ENCODE results near the gene NANOGP8.
"Not testable (repeated sequence)": the region's sequence is repeated elsewhere in the genome, so short reads cannot be mapped to it uniquely, and the experiment has no call there.

Gene NANOGP8, protein sequence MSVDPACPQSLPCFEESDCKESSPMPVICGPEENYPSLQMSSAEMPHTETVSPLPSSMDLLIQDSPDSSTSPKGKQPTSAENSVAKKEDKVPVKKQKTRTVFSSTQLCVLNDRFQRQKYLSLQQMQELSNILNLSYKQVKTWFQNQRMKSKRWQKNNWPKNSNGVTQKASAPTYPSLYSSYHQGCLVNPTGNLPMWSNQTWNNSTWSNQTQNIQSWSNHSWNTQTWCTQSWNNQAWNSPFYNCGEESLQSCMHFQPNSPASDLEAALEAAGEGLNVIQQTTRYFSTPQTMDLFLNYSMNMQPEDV

DNA sequence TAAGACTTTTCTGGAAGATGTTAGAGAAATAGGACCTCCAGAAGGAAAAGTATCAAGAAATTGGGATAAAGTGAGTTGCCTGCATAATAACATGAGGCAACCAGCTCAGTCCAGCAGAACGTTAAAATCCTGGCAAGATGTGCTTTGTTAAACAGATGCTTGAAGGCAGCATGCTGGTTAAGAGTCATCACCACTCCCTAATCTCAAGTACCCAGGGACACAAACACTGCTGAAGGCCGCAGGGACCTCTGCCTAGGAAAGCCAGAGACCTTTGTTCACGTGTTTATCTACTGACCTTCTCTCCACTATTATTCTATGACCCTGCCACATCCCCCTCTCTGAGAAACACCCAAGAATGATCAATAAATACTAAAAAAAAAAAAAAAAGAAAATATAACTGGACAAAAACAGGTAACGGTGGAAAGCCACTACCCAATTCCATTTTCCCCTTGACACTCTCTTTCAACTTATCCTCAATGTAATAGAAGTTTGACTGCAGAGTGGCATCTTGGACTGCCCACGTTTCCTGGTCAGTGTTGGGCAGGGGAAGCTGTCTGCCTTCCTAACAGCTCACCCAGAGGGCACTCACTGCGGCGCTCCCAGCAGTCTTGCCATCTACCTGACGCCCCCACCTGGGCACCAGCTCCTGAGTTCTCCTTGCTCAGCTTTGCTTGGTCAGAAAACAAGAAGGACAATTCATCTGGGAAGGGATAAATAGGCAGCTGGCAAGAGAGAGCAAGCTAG, at the start of gene NANOGP8:
Gene NANOGP8, minus strand, starts transcription at position 120 of the 744 bp plus-strand sequence. CDS start 185 bp downstream, outside the sequence.
- not testable (repeated sequence) for DNase-seq (ENCODE audit: low read depth)

- no peak for DNase-seq (ENCODE audit: low read depth)
Measured at GRCh38 chr15:35134299-35134698, 49.2 kb upstream of the NANOGP8 start.

GRCh38 chr15:35130245-35130644, 45.1 kb upstream of the NANOGP8 start:
- DNase-seq (ENCODE audit: low read depth), result no peak

- DNase-seq (ENCODE audit: low read depth), result no peak
Measured at GRCh38 chr15:35129361-35129760, 44.3 kb upstream of the NANOGP8 start.

- DNase-seq (ENCODE audit: low read depth), result no peak
Measured at GRCh38 chr15:35127717-35128116, 42.6 kb upstream of the NANOGP8 start.

- no peak for DNase-seq (ENCODE audit: low read depth)
Measured at GRCh38 chr15:35126236-35126635, 41.1 kb upstream of the NANOGP8 start.

DNA sequence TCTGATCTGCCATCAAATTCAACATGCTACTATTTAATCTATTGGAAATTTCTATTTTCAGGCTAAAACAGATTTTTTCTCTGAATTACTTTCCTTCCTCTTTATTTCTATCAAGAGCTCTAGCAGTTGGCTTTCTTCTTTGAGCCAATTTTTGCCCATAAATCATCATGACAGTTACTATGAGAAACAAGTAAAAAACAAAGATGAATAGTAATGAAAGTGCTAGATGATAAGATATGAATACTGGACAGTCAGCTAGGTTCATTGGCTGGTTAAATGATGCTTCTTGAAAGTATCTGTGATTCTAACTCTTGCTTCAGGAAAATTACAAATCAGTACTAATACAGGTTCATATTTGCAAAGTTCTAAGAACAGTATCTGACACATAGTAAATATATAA, 38.6 kb upstream of the NANOGP8 start:
- no peak for DNase-seq (ENCODE audit: low read depth)

DNA sequence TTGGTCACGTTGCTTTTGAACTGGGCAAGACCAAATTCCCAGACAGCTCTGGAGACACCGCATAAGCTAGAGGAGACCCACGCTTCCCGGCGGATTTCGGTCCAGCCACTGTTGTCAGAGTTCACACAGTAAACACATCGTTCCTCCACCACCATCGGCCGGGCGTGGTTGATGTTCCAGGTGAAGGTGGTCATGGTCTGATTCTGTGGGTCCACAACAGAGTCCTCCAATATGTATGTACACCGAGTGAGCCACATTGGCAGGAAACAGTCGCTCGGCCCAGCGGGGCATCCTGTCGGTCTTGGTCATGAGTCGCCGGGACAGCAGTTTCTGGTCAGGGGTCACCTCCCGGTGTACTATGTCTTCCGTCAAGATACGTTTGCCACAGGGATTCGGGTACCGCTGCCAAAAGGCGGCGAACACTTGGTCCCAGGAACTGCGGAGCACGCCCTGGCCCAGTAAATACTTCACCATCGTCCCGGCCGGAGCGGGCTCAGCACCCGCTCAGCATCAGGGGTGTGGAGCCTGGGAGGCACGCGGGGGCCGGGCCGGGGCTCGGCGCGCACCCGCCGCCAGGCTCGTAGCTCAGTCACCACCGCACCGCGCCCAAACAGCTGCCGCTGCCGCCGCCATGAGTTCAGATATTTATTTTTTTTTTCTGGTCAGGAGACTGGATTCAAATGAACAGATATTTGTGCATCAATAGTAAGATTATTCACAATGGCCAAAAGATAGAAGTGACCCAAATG, 36.7 kb upstream of the NANOGP8 start:
- no peak for DNase-seq (ENCODE audit: low read depth)

- DNase-seq (ENCODE audit: low read depth), result no peak
Measured at GRCh38 chr15:35120173-35120572, 35.1 kb upstream of the NANOGP8 start.

DNA sequence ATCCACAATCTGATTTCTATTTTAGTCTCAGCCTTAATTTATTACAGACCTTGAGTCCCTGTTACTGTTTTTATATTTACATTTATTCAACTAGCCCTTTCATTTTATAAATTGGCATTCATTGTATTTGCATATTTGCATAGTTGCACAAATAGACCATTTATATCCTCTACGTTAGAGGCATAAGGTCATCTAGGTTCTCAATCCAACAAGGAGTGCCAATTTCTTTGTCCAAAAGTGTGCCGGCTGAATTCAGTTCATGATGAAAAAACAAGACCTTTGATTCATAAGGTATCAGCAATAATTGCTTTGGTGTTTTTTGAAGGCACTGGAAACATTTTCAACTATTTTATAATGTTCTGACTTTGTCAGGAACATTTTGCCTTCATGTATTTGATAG, 33.9 kb upstream of the NANOGP8 start:
- DNase-seq (ENCODE audit: low read depth), result no peak

- DNase-seq (ENCODE audit: low read depth), result no peak
Measured at GRCh38 chr15:35117543-35118265, 32.6 kb upstream of the NANOGP8 start.

DNA sequence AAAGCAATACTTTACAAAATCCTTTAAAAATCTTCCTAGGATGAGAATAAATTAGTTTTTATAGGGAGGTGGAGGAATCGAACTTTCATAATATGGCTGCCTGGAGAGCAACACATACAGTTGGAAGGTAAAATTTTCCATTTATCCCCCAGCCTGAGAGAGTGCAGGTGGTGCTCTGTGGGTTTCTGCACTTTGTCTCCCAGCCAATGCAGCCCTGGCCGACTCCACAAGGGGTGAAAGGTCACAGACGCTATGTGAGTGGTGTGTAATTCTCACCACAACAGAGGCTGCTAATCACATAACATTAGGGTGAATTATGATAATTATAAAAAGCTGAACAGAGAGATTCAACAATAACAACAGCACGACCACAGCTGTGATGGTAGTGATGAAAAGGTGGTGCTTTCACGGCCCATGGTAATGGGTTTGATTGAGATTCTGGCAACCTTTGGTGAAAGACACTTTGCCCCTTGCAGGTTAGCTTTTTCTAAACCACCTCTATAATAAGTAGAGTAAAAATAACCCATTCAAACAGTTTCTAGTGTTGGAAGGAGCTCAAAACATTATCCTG, 30.1 kb upstream of the NANOGP8 start:
- DNase-seq (ENCODE audit: low read depth), result no peak

GRCh38 chr15:35112346-35112745, 27.3 kb upstream of the NANOGP8 start:
- no peak for DNase-seq (ENCODE audit: low read depth)

- DNase-seq (ENCODE audit: low read depth), result no peak
Measured at GRCh38 chr15:35111861-35112260, 26.8 kb upstream of the NANOGP8 start.

- no peak for DNase-seq (ENCODE audit: low read depth)
Measured at GRCh38 chr15:35108453-35108852, 23.4 kb upstream of the NANOGP8 start.

DNA sequence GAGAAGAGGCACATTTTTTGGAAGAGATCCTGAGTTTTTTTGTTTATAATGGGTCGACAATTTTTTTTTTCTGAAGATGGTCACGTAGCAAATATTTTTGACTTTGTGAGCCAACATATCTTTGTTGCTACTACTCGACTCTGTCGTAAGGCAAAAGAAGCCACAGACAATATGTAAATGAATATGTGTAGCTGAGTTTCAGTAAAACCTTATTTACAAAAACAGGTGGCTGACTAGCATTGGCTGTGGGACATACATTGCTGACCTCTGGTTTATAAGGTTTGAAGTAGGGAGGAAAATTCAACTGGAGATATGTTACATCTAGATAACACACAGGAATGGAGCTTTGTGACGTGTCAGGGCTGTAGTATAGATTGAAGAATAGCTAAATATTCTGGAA, 22.5 kb upstream of the NANOGP8 start:
- no peak for DNase-seq (ENCODE audit: low read depth)

GRCh38 chr15:35107122-35107521, 22.0 kb upstream of the NANOGP8 start:
- no peak for DNase-seq (ENCODE audit: low read depth)

DNA sequence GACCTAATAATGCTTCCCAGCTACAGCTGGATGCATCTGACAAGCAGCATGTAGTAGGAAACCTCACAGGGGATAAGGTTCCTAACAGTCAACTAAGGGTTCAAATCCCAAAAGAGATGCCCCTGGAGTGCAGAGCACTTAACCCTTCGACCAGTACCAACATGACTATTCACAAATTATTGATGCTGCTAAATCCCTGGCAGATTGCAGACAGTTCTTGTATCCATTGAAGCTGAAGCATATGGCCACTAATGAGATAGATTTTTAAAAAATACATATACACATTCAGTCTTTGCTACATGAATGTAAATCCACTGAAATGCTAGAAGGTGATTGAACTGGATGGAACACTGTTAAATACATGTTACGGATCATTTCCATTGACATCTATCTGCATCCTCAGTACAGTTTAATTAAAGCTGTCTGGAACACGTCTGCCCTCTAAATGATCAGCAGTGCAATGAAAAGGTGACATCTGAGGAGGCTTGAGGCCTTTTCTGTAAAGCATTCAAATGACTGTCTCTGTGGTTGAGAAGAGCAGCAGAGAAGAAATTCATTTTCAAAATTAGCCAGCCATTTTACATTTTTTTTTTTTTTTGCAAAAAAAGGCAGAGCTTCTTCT, 19.5 kb upstream of the NANOGP8 start:
- DNase-seq (ENCODE audit: low read depth), result no peak

DNA sequence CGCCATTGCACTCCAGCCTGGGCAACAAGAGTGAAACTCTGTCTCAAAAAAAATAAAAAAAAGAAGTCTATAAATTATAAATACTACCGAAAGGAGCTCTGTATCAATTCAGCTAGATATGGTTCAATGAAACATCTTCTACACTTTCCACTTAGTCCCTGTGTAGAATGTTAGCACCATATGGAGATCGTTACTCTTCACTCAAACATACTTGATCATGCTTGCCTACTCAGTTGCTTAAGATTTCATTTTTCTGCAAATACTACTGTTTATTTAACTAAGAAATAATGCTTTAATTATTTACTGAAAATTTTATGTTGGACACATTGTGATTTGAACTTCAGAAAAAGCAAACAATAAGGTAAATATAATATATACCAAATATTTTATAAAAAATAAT, 17.1 kb upstream of the NANOGP8 start:
- DNase-seq (ENCODE audit: low read depth), result no peak

DNA sequence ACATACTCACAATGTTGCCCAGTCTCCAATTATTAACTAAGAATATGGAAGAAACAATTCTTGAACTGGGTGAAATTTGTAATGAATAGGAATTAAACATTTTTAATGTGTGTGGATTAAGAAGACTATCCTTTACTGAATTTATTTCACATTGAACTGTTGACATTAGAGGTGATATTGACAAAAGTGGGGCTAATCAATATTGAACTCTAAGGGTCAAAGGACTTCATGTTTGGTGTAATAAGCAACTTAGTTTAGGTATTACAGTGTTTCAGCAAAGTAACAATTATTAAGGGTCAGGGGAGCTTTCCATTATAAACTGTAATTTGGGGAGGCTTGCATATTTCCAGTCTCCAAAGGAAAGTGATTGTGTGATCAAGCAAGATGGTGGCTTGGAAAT, 16.2 kb upstream of the NANOGP8 start:
- no peak for DNase-seq (ENCODE audit: low read depth)

DNA sequence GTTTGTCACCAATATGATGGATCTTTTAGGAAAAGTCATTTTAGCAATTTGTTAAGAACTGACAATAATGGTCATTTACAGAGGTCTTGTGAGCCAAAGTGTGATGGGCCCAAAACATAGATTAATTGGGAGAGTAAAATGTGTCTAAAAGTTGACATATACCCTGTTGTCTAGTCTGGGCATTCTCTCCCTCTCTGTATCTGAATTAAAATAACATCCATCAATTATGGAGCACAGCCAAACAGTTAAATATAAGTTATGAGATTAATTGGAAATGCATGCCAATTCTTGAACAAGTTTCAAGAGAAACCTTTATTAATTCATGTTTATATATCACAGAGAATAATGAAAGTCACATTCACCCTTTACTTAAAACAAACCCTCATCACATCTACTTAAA, 13.6 kb upstream of the NANOGP8 start:
- DNase-seq (ENCODE audit: low read depth), result no peak

Data from stimulated activated CD8-positive, alpha-beta memory T cell treated with anti-CD3 and anti-CD28 coated beads, Interleukin-4, amount 100 ng/mL, for 24 hours (primary cell).